Measurements from ENCODE around the gene GALNT2.

The GALNT2 gene

GRCh38 chr1:230312676-230313075 lies 245.6 kb downstream of the GALNT2 start:
- no peak for DNase-seq

GRCh38 chr1:230313453-230314141 lies 246.6 kb downstream of the GALNT2 start:
- DNase-seq, result no peak

GRCh38 chr1:230314142-230314470 lies 247.1 kb downstream of the GALNT2 start:
- no peak for DNase-seq

- no peak for DNase-seq
Measured at GRCh38 chr1:230315099-230315498, 248.1 kb downstream of the GALNT2 start.

- DNase-seq, result no peak
Measured at GRCh38 chr1:230316864-230317745, 250.1 kb downstream of the GALNT2 start.

- DNase-seq, result no peak
Measured at GRCh38 chr1:230317823-230318819, 251.1 kb downstream of the GALNT2 start.

DNA sequence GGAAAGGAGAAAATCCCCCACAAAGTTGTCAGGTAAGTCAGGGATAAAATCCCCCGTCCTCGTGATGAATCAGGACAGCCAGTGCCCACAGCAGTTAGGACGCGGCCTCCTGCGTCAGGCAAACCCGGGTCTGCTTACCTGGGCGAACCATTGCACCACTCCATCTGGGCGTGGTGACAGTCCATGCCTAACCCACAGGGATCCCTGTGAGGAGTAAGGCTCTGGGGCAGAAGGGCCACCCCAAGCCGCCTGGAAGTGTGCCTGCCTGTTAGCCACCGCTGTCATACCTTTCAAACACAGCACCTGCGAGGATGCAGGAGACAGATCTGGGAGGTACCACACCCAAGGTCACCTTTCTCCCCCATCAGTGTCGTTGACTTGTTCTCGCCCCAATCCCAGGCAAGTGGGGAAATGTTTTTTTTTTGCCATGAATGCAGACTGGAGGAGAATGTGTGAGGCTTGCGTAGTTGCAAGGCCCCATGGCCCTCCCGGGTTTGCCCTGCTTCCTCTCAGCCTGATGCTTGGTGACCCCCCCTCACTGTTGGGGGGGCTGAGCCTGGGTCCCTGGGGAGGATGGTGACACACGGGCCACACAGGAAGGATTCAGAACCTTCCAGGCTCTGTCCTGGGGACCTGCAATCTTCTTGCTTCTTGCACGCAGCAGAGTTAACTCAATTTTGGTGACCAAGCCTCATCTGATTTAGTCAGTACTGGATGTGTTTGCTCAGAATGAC lies 252.1 kb downstream of the GALNT2 start:
- no peak for DNase-seq

DNA sequence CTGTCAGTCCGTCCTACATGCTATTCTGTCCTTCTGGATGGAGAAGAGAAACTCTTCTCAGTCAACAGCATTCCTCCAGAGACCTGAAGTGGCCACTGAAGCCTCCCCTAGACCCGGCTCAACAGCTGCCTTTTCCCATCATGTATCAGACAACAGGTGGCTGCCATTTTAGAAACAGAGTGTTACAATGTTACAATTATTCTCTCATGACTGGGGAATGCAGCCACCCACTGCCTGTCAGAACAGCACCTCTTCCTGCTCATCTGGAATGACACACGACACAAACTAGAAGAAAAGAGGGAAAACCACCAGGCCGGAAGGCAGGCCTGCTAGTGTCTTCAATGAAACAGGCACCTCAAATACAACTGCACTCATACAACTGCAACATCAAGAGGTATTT lies 253.8 kb downstream of the GALNT2 start:
- no peak for DNase-seq

DNA sequence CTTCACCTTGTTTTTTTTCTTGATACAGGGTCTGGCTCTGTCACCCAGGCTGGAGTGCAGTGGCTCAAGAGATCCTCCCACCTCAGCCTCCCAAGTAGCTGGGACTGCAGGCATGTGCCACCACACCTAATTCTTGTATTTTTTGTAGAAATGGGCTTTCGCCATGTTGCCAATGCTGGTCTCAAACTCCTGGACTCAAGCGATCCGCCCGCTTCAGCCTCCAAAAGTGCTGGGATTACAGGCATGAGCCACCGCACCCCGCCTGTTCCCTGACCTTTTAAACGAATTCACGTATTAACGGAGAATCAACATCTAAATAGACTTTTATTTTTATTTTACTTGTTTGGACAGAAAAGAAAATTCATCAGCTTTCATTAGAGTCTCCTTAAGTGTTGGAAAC lies 254.3 kb downstream of the GALNT2 start:
- DNase-seq, result no peak

DNA sequence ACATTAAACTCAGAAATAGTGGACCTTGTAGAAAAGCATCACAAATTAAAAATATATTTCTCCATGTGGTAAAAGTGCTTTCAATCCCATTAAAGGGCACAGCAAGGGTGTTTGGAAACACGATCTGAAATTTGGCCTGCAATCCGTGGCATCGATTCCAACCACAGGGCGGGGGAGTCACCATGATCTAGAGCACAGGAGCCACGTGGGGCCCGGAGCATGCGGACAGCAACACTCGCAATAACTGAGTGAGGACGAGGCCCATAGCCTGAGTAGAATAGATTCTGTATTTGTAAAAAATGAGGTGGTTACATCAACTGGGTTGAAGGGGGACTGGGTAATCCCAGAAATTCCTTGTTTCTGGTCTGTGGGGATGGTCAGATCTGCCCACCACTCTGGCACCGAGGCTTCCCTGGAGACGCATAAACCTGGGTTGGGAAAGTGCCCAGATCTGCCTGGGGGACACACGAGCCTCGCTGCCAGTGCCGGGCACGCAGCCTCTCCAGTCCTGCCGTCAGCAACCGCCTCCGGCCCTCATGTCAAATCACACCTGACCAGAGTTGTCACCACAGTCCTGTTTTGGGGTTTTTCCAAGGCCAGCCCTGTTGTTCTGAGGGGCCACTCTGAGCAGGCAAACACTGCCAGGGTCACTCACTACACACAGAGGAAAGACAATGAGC lies 254.8 kb downstream of the GALNT2 start:
- no peak for DNase-seq

DNA sequence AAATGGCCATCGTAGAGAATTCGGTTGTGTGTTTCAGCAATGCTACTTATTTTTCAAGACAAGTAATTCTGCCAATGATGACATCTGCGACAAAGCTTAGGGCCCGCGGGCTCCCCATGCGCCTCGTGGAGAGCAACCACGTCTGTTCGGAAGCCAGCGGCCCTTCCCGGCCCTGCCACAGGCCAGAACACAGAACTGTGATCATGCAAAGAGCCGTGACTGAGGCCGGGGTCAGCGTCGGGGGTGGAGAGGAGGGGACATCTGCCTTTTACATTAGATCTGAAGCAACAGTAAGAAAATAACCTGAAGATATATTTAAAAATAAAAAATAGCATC lies 255.4 kb downstream of the GALNT2 start:
- no peak for DNase-seq

- DNase-seq, result no peak
Measured at GRCh38 chr1:230322967-230323547, 256.0 kb downstream of the GALNT2 start.

- DNase-seq, result no peak
Measured at GRCh38 chr1:230323686-230324085, 256.6 kb downstream of the GALNT2 start.

GRCh38 chr1:230326971-230327891 lies 260.2 kb downstream of the GALNT2 start:
- DNase-seq, result no peak

DNA sequence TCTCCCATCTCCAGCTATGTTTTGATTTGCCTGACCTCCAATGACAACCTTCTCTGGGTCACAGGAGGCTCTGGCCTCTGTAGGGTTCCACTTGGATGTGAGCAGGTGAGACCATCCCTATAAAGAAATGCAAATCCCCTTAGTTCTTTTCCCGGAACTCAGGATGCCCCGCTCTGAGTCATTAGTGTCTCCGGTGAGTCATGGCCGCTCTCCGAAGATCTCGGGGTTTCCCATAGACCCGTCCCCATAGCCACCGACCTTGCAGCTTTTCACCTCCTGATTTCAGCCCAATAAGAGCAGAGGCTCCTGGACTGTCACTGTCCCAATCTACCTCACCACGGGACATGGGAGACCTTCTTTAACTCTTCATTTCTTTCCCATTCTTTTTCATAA lies 260.9 kb downstream of the GALNT2 start:
- no peak for DNase-seq

DNA sequence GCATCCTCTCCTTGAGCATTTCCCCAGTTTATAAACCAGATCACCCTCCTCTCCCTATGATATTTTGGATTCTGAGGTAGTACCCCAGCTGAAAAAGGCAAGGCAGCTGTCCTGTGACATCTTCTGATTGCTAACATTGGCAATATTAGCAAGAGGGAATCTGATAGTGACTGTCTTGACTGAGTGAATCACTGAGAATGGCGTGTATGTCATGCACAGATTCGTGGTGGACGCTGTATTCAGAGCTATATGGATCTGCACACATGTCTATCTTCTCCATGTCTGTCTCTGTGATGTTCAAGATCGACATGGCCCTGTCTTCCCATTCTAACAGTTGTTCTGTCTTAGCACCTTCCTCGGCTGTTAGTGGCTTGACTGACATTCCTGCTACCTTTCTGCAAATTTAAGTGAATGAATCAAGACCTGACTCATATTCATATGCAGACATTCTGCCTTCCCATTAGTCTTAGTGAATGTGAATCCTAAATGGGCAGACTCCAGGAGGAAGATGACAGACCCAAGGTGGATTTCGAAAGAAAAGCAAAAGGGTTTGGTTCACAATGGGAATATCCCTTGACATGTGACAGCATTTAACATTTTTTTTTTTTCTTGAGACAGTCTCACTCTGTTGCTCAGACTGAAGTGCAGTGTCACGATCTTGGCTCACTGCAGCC lies 261.4 kb downstream of the GALNT2 start:
- no peak for DNase-seq

DNA sequence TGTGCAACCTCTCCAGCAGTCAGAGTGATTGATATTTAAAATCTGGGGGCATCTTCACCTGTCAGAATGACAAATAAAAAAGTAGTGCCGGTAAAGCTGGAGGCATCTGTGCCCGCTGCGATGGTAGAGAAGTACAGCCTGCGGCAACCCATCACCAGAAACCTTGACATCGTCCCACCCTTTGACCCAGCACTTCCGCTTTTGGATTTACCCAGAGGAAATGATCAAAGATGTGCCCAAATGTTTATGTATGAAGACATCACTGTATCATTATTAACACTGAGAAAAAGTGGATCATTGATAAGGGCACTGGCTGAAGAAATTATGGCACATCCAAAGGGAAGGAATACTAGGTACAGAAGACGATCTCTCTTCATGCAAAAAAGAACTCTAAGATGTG lies 263.1 kb downstream of the GALNT2 start:
- no peak for DNase-seq
